Measurements from ENCODE around the gene MEF2D. TPM values are rescaled to one million over a fixed set of nuclear protein-coding genes. Genes with fewer than 3 reads are reported as not detected.

The MEF2D gene
- total RNA-seq, 4 donors from 2014 or later = 26.4 to 80.6 (median 32.0) TPM

DNA sequence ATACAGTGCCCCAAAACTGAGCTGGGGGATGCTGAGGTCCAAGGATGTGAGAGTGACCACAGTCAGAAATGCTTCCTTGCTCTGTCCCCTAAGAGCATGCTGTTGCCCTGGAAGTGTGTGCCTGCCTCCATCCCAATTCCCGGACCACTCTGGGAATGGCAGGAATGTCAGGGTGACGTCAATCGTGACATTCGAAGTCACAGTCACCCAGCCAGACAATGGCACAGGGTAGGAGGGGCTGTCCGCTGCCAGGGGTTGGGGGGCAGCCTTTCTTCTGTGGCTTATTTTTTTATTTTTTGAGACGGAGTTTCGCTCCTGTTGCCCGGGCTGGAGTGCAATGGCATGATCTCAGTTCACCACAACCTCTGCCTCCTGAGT, 22.3 kb downstream of the MEF2D start:
- H3K4me1 ChIP-seq = peaks cover 9 to 22% of the 10 kb centered on the region in 2 donors
- H3K27me3 ChIP-seq = no peaks in the 10 kb centered on the region
- intact Hi-C loops (cut with DNase I) = no loop called here
- peak overlapping the region in 2 of 3 donors; percentile 13 to 64 for H3K27ac ChIP-seq
- WGBS, 2 donors = 93 to 94% methylated on average over 8 of the region's 8 CpGs
- no peak overlapping the region for H3K4me3 ChIP-seq (replicated peaks in 1 of 3)
- H3K9me3 ChIP-seq = no peaks in the 10 kb centered on the region
- no peak for DNase-seq
- no peak for TF ChIP-seq POLR2A (IDR thresholded peaks at IDR 0.05)
- TF ChIP-seq, protein P1, sequence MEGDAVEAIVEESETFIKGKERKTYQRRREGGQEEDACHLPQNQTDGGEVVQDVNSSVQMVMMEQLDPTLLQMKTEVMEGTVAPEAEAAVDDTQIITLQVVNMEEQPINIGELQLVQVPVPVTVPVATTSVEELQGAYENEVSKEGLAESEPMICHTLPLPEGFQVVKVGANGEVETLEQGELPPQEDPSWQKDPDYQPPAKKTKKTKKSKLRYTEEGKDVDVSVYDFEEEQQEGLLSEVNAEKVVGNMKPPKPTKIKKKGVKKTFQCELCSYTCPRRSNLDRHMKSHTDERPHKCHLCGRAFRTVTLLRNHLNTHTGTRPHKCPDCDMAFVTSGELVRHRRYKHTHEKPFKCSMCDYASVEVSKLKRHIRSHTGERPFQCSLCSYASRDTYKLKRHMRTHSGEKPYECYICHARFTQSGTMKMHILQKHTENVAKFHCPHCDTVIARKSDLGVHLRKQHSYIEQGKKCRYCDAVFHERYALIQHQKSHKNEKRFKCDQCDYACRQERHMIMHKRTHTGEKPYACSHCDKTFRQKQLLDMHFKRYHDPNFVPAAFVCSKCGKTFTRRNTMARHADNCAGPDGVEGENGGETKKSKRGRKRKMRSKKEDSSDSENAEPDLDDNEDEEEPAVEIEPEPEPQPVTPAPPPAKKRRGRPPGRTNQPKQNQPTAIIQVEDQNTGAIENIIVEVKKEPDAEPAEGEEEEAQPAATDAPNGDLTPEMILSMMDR (IDR thresholded peaks at IDR 0.05) = no peak
- H3K36me3 ChIP-seq = peaks cover 81 to 86% of the 10 kb centered on the region in 2 donors

DNA sequence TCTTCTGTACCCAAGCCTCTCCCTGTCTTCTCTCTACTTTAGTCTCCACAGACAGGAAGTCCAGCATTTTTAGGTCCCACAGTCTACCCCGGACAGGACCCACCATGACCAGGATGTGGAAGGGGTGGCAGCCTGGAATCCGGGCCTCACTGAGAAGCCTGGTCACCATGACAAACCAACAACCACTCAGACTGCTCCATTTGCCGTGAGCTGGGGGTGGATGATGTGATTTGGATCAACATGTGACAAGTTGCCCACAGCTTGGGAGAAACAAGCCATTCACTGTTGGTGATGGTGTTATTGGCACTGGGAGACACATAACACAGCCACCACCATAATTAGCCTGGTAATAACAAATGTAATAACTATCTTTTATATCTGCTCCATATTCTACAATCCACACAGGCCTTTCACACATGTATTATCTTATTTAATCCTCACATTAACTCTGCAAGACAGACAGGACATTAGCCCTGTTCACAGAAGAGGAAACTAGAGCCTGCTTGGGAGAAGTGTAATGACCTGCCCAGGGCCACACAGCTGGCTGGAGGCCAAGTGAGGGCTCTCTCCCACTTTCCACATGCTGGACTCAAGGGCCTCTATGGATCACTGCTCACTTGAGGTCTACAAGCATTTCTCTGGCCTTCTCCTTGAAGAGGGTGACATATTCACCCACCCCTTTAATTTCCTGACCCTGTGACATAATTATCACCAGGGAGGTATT, 22.9 kb downstream of the MEF2D start:
- 66 to 74% methylated on average over 3 of the region's 3 CpGs for WGBS, 2 donors
- DNase-seq = peak; percentile 78 to 79
- Histone ChIP-seq H3K27ac (peak overlapping the region; percentile 13 to 64 (median 48)), H3K4me1 (peaks cover 9 to 22% of the 10 kb centered on the region in 2 donors), H3K9me3 (no peaks in the 10 kb centered on the region), H3K4me3 (replicated peaks in 1 of 3) (no peak overlapping the region), H3K36me3 (peaks cover 86 to 90% of the 10 kb centered on the region in 2 donors), H3K27me3 (no peaks in the 10 kb centered on the region)
- TF ChIP-seq, protein P1 (IDR thresholded peaks at IDR 0.05) = no peak
- no peak for TF ChIP-seq POLR2A (IDR thresholded peaks at IDR 0.05)
- intact Hi-C loops (cut with DNase I) = no loop called here

DNA sequence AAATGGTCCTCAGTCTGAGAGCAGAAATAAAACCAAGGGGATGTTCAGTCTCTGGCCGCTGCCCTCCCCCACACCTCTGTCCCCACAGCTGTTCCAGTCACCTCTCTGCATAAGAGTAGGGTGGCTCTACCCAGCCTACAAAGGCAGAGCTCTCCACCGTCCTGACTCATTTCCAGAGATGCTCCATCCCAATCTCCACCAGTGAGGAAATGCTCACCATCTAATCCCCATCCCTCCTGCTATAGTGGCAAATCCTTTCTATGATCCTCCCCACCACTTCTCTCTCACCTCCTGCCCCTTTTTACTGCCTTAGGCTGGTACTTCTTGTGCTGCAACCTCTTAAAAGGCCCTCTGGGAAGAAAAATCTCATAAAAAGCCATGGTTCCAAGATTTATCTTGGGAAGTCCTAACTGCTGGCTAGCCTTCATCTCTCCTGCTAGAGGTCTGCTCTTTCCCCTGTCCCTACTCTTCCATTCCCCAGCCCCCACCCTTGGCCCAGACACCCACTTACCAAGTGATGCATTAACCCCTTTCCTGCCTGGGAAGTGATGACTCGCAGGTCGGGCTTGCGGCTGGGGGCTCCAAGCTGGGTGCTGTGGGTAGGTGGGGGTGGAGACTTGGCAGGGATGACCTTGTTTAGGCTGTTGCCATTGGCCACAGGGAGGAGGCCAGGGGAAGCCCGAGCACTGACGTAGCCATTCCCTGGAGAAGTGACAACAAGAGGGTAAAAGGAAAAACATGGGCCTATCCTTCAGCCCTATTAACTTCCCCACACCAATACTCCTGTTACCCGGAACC, 23.9 kb downstream of the MEF2D start:
- TF ChIP-seq POLR2A (IDR thresholded peaks at IDR 0.05) = no peak
- TF ChIP-seq, protein P1 (IDR thresholded peaks at IDR 0.05) = no peak
- Histone ChIP-seq H3K27ac (peak overlapping the region in 2 of 3 donors; percentile 13 to 64), H3K4me1 (peaks cover 9 to 28% of the 10 kb centered on the region in 2 donors), H3K4me3 (replicated peaks in 1 of 3) (no peak overlapping the region), H3K36me3 (peaks cover 76 to 88% of the 10 kb centered on the region in 2 donors), H3K27me3 (no peaks in the 10 kb centered on the region), H3K9me3 (no peaks in the 10 kb centered on the region)
- WGBS, 2 donors = 57 to 70% methylated on average over 8 of the region's 8 CpGs
- intact Hi-C loops (cut with DNase I) = no loop called here
- DNase-seq = no peak

DNA sequence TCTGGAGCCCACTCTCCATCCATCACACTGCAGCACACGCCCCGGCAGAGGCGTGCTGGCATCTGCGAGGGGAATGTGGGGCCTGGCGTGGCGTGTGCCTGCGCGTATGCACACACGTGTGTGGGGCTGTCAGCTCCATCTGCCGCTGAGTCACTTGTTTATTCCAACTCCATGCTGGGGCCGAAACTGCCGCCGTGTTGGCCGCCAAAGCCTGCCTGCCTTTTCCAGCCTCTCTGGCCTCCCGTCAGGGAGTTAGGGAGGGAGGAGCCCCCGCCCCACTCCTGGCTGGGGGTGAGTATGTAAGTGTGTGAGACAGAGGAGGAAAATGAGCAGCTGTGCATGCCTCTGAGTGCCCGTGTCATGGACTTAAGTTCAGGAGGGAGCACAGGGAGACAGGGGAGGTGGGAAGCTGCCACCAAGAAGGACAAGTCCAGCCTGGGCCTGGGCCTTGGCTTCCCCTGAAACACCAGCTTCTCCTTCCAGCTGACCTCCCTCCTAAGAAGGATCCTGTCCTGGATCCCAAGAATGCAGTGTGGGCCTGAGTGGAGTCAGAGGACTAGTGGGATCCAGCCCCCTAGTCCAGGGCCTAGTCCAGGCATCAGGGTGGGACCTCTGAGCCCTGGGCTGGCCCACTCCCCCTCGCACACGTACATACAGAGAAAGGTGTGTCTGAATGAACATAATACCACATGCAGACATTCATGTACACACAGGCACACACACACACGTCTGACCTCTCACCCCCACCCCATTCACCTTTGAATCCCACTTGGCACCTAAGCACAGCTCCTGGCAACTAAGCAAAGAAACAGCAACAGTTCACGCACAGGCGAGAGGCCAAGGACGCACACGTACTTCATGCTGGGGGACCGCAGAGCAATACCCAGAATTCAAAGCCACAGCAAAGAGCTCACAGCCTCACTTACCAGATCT, 24.7 kb downstream of the MEF2D start:
- intact Hi-C loops (cut with DNase I) = no loop called here
- Histone ChIP-seq H3K4me1 (peaks cover 9 to 28% of the 10 kb centered on the region in 2 donors), H3K4me3 (replicated peaks in 1 of 3) (no peak overlapping the region), H3K27me3 (no peaks in the 10 kb centered on the region), H3K36me3 (peaks cover 68 to 83% of the 10 kb centered on the region in 2 donors), H3K9me3 (no peaks in the 10 kb centered on the region), H3K27ac (peak overlapping the region in 2 of 3 donors; percentile 13 to 39)
- DNase-seq = no peak
- TF ChIP-seq, protein P1 (IDR thresholded peaks at IDR 0.05) = no peak
- no peak for TF ChIP-seq POLR2A (IDR thresholded peaks at IDR 0.05)
- 80 to 86% methylated on average over 24 to 25 of the region's 25 CpGs for WGBS, 2 donors
